Breast epithelium (tissue), 4 donors: ENCODE measurements around the gene RAPH1. TPM values are rescaled to one million over a fixed set of nuclear protein-coding genes. Genes with fewer than 3 reads are reported as not detected.
"Not testable (repeated sequence)": the region's sequence is repeated elsewhere in the genome, so short reads cannot be mapped to it uniquely, and the experiment has no call there.

Experiments used
- DNase-seq, 2 donors: peaks; one replicate each; pipeline ENCODE4 v3.0.0-alpha.2; 2019; ENCODE audit warnings: low spot score in 2 of 2
- H3K27ac ChIP-seq, 2 donors: fragments of 200-600 bp; sonication (generic) in 1 of 2; one replicate each; pipeline ENCODE4 v1.5.1; 2016 to 2019; ENCODE audit warnings: mild to moderate bottlenecking in 1 of 2
- H3K27me3 ChIP-seq, 2 donors: fragments of 200-600 bp; sonication (generic) in 1 of 2; one replicate each; pipeline versions ENCODE4 v1.5.1 to v1.6.0; 2017 to 2019; ENCODE audit warnings: control low read depth in 1 of 2, mild to moderate bottlenecking in 1 of 2
- H3K36me3 ChIP-seq: fragments of 200-600 bp; one replicate; pipeline ENCODE4 v1.5.1; 2019
- H3K4me1 ChIP-seq, 2 donors: fragments of 200-600 bp; sonication (generic); one replicate each; pipeline ENCODE4 v1.5.1; 2016 to 2019; ENCODE audit warnings: control low read depth in 1 of 2
- H3K4me3 ChIP-seq, 3 donors: fragments of 200-600 bp; sonication (generic); 1 replicate in 2 of 3; 2 replicates in 1 of 3; pipeline ENCODE4 v1.5.1; 2016 to 2019; ENCODE audit warnings: mild to moderate bottlenecking in 3 of 3, moderate library complexity in 2 of 3
- H3K9me3 ChIP-seq, 2 donors: fragments of 200-600 bp; sonication (generic) in 1 of 2; one replicate each; pipeline ENCODE4 v1.5.1; 2016 to 2019; ENCODE audit warnings: control low read depth in 1 of 2
- CTCF ChIP-seq, 3 donors: fragments of 450-650 bp; IDR thresholded peaks; one replicate each; pipeline ENCODE4 v1.5.1; 2016 to 2017; ENCODE audit warnings: antibody characterized with exemption in 3 of 3, mild to moderate bottlenecking in 3 of 3, moderate library complexity in 3 of 3
- POLR2A ChIP-seq: fragments of 450-650 bp; IDR thresholded peaks from one replicate; pipeline ENCODE4 v1.6.1; 2016; ENCODE audit warnings: antibody characterized with exemption, mild to moderate bottlenecking, moderate library complexity
- POLR2AphosphoS5 ChIP-seq, 3 donors: sonication (generic); formaldehyde crosslinking; IDR thresholded peaks; one replicate each; pipeline ENCODE4 v1.6.1; 2017; ENCODE audit warnings: antibody characterized with exemption in 3 of 3
- intact Hi-C: fragments of 100-400 bp; cut with DNase I; formaldehyde crosslinking; loops from one replicate; pipeline ENCODE4 v1.15.1; 2023; ENCODE audit warnings: low total_unique reads
- total RNA-seq, 3 donors: library from RNA; depleted of rRNA; stranded (reverse); fragments of >200 nt; gene quantifications; one replicate each; pipeline ENCODE4 v1.1.0, GENCODE V29; 2016

Gene RAPH1
- total RNA-seq, 3 donors from 2014 or later = 33.0 to 66.9 (median 62.3) TPM

GRCh38 chr2:203394519-203395227, 140.4 kb downstream of the RAPH1 start:
- Histone ChIP-seq H3K27ac (no peak overlapping the region), H3K27me3 (no peaks in the 10 kb centered on the region), H3K36me3 (no peaks in the 10 kb centered on the region), H3K4me1 (no peaks in the 10 kb centered on the region), H3K9me3 (no peaks in the 10 kb centered on the region), H3K4me3 (no peak overlapping the region)
- TF ChIP-seq POLR2A (no peak), CTCF (IDR thresholded peaks at IDR 0.05) (no peak), POLR2AphosphoS5 (IDR thresholded peaks at IDR 0.05) (no peak)
- DNase-seq = no peak
- intact Hi-C loops = no loop called here

- H3K27me3 ChIP-seq, H3K9me3 ChIP-seq, H3K4me3 ChIP-seq, intact Hi-C loops, H3K27ac ChIP-seq, DNase-seq, H3K4me1 ChIP-seq, H3K36me3 ChIP-seq: not testable (repeated sequence)
These were observed 146.9 kb downstream of the RAPH1 start for GRCh38 chr2:203388153-203388552.

- Histone ChIP-seq H3K27ac (no peak overlapping the region), H3K9me3 (no peaks in the 10 kb centered on the region), H3K36me3 (no peaks in the 10 kb centered on the region), H3K4me3 (no peak overlapping the region), H3K4me1 (no peaks in the 10 kb centered on the region), H3K27me3 (no peaks in the 10 kb centered on the region)
- intact Hi-C loops = no loop called here
- DNase-seq = no peak
- TF ChIP-seq POLR2A (no peak), CTCF (IDR thresholded peaks at IDR 0.05) (no peak), POLR2AphosphoS5 (IDR thresholded peaks at IDR 0.05) (no peak)
These were observed 152.1 kb downstream of the RAPH1 start for GRCh38 chr2:203383038-203383437.

GRCh38 chr2:203379156-203379555, 155.9 kb downstream of the RAPH1 start:
- no peak for DNase-seq
- intact Hi-C loops = no loop called here
- H3K4me3 ChIP-seq = no peak overlapping the region

GRCh38 chr2:203376173-203376572, 158.9 kb downstream of the RAPH1 start:
- intact Hi-C loops = no loop called here
- Histone ChIP-seq H3K27ac (peak overlapping the region in 1 of 2 donors; percentile 14), H3K27me3 (no peaks in the 10 kb centered on the region), H3K36me3 (no peaks in the 10 kb centered on the region), H3K9me3 (no peaks in the 10 kb centered on the region), H3K4me3 (no peak overlapping the region), H3K4me1 (no peaks in the 10 kb centered on the region)
- DNase-seq = no peak
- TF ChIP-seq POLR2AphosphoS5 (IDR thresholded peaks at IDR 0.05) = no peak
- TF ChIP-seq POLR2A = no peak
- no peak for TF ChIP-seq CTCF (IDR thresholded peaks at IDR 0.05)

More at GRCh38 chr2:203379156-203379555, 155.9 kb downstream of the RAPH1 start:
- Histone ChIP-seq H3K36me3 (no peaks in the 10 kb centered on the region), H3K27me3 (no peaks in the 10 kb centered on the region), H3K27ac (no peak overlapping the region), H3K9me3 (no peaks in the 10 kb centered on the region), H3K4me1 (no peaks in the 10 kb centered on the region)
- TF ChIP-seq POLR2AphosphoS5 (IDR thresholded peaks at IDR 0.05) = no peak
- no peak for TF ChIP-seq POLR2A
- TF ChIP-seq CTCF (IDR thresholded peaks at IDR 0.05) = no peak

GRCh38 chr2:203372706-203373105, 162.4 kb downstream of the RAPH1 start:
- H3K9me3 ChIP-seq, DNase-seq, intact Hi-C loops, H3K4me3 ChIP-seq, H3K4me1 ChIP-seq, H3K27ac ChIP-seq, H3K27me3 ChIP-seq, H3K36me3 ChIP-seq: not testable (repeated sequence)
